ENCODE results near the gene EZR.

DNA sequence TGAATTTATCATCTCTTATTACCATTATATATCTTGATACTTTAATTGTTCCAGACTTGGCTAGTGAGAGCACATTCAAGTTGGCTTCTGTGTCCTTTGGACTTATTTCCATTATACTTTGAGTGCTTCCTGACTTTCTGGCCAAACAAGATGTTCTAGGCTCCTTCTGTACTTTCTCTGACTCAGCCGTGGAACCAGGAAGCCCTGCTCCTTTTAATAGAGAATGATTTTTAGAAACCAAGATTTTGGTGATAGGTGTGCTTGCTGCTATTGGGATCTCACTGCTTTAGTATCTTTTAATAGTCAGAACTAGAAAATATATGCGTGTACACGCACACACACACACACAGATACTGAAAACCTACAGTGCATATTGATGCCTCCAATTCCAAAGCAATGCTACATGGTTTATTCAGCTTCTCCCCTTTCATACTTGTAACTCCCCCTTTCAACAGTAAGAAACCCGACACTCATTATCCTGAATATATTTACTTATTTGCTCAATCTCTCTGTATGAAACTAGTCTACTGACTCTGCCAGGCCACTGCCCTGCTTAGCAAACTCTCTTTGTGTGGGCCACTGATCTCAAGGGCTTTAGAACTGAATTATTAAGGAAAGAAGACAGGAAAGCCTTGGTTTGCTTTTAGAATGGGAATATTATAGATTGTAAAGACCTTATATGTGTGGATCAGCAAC is 42.7 kb upstream of the EZR start:
- TF ChIP-seq, protein P1, sequence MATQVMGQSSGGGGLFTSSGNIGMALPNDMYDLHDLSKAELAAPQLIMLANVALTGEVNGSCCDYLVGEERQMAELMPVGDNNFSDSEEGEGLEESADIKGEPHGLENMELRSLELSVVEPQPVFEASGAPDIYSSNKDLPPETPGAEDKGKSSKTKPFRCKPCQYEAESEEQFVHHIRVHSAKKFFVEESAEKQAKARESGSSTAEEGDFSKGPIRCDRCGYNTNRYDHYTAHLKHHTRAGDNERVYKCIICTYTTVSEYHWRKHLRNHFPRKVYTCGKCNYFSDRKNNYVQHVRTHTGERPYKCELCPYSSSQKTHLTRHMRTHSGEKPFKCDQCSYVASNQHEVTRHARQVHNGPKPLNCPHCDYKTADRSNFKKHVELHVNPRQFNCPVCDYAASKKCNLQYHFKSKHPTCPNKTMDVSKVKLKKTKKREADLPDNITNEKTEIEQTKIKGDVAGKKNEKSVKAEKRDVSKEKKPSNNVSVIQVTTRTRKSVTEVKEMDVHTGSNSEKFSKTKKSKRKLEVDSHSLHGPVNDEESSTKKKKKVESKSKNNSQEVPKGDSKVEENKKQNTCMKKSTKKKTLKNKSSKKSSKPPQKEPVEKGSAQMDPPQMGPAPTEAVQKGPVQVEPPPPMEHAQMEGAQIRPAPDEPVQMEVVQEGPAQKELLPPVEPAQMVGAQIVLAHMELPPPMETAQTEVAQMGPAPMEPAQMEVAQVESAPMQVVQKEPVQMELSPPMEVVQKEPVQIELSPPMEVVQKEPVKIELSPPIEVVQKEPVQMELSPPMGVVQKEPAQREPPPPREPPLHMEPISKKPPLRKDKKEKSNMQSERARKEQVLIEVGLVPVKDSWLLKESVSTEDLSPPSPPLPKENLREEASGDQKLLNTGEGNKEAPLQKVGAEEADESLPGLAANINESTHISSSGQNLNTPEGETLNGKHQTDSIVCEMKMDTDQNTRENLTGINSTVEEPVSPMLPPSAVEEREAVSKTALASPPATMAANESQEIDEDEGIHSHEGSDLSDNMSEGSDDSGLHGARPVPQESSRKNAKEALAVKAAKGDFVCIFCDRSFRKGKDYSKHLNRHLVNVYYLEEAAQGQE (IDR thresholded peaks at IDR 0.05; ENCODE audit: insufficient read depth in 1 of 2, low read depth in 2 of 2, low read length in 2 of 2): no peak
- TF ChIP-seq POLR2AphosphoS5 (IDR thresholded peaks at IDR 0.05; ENCODE audit: low read depth, low read length) (no peak), TAF1 (IDR thresholded peaks at IDR 0.05; ENCODE audit: borderline replicate concordance, insufficient read depth, low read length) (no peak), SIN3A (IDR thresholded peaks at IDR 0.05; ENCODE audit: borderline replicate concordance, insufficient read depth, low read length) (no peak), FOXP2 (optimal IDR thresholded peaks at IDR 0.05; ENCODE audit: borderline replicate concordance, extremely low read depth, extremely low read length, insufficient read depth) (no peak)
